ENCODE data around the gene ATG101. TPM values are rescaled to one million over a fixed set of nuclear protein-coding genes. Genes with fewer than 3 reads are reported as not detected.

Gene ATG101
- total and polyA plus RNA-seq, 2 of the 13 experiments (the other 11 are each of a cell fraction or from before 2014, with no cell fraction given), result 58.2 to 67.7 TPM

DNA sequence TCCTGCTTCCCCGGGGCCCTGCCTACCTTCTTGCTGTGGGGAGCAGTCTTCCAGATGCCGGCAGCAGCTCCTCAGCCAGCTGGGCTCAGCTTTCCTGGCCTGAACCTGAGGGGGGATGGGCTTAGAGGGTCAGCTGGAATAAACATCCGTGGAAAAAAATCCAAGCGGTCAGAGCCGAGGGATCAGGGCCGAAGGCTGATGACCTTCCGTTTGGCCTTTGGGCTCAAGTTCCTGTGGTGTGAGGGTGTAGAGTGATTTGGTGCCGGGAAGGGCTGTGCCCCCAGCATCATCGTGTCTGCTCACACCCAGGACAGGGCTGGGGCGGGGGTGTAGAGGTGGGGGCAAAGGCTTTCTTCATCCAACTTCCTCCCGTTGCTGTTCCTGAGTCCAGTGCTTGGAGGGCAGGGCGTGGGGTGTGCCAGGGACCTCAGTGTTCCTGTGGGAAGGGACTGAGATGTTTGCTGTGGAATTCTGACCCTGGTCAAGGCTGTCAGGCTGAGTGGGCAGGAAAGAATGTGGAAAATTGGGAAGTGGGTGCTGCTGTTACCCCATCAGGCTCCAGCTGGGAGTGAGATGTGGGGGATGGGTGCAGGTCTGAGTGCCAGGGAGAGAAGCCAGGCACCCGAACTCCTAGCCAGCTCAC lies 12.4 kb downstream of the ATG101 start (continued):
- TF ChIP-seq, protein P1, sequence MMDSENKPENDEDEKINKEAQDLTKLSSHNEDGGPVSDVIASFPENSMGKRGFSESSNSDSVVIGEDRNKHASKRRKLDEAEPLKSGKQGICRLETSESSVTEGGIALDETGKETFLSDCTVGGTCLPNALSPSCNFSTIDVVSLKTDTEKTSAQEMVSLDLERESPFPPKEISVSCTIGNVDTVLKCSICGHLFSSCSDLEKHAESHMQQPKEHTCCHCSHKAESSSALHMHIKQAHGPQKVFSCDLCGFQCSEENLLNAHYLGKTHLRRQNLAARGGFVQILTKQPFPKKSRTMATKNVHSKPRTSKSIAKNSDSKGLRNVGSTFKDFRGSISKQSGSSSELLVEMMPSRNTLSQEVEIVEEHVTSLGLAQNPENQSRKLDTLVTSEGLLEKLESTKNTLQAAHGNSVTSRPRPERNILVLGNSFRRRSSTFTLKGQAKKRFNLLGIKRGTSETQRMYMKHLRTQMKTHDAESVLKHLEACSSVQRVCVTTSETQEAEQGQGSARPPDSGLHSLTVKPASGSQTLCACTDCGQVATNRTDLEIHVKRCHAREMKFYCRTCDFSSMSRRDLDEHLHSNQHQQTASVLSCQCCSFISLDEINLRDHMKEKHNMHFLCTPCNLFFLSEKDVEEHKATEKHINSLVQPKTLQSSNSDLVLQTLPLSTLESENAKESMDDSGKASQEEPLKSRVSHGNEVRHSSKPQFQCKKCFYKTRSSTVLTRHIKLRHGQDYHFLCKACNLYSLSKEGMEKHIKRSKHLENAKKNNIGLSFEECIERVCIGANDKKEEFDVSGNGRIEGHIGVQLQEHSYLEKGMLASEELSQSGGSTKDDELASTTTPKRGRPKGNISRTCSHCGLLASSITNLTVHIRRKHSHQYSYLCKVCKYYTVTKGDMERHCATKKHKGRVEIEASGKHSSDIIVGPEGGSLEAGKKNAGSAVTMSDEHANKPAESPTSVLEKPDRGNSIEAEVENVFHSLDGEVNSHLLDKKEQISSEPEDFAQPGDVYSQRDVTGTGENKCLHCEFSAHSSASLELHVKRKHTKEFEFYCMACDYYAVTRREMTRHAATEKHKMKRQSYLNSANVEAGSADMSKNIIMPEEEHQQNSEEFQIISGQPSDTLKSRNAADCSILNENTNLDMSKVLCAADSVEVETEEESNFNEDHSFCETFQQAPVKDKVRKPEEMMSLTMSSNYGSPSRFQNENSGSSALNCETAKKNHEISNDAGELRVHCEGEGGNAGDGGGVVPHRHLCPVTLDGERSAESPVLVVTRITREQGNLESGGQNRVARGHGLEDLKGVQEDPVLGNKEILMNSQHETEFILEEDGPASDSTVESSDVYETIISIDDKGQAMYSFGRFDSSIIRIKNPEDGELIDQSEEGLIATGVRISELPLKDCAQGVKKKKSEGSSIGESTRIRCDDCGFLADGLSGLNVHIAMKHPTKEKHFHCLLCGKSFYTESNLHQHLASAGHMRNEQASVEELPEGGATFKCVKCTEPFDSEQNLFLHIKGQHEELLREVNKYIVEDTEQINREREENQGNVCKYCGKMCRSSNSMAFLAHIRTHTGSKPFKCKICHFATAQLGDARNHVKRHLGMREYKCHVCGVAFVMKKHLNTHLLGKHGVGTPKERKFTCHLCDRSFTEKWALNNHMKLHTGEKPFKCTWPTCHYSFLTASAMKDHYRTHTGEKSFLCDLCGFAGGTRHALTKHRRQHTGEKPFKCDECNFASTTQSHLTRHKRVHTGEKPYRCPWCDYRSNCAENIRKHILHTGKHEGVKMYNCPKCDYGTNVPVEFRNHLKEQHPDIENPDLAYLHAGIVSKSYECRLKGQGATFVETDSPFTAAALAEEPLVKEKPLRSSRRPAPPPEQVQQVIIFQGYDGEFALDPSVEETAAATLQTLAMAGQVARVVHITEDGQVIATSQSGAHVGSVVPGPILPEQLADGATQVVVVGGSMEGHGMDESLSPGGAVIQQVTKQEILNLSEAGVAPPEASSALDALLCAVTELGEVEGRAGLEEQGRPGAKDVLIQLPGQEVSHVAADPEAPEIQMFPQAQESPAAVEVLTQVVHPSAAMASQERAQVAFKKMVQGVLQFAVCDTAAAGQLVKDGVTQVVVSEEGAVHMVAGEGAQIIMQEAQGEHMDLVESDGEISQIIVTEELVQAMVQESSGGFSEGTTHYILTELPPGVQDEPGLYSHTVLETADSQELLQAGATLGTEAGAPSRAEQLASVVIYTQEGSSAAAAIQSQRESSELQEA (CRISPR knock-in tag; IDR thresholded peaks at IDR 0.05; ENCODE audit: not compliant biosample characterization), result no peak
- TF ChIP-seq FIP1L1 (IDR thresholded peaks at IDR 0.05; ENCODE audit: borderline replicate concordance, insufficient read depth, low read depth, low read length), result no peak
- TF ChIP-seq SOX5 (CRISPR knock-in tag; IDR thresholded peaks at IDR 0.05; ENCODE audit: borderline replicate concordance), result peak; percentile 55
- no peak for TF ChIP-seq NPAS2 (CRISPR knock-in tag; IDR thresholded peaks at IDR 0.05; ENCODE audit: borderline replicate concordance)
- TF ChIP-seq POLR2G (IDR thresholded peaks at IDR 0.05; ENCODE audit: low read depth, low read length), result no peak
- peak; percentile 79; the same call in 1 of the 2 replicates for TF ChIP-seq NR2C2 (CRISPR knock-in tag; IDR thresholded peaks at IDR 0.05; ENCODE audit: borderline replicate concordance)
- TF ChIP-seq ZNF496 (CRISPR knock-in tag; IDR thresholded peaks at IDR 0.05; ENCODE audit: insufficient replicate concordance), result no peak
- TF ChIP-seq ZBTB3 (CRISPR knock-in tag; IDR thresholded peaks at IDR 0.05; ENCODE audit: borderline replicate concordance, low read depth), result no peak
- TF ChIP-seq ZFP82 (CRISPR knock-in tag; IDR thresholded peaks at IDR 0.05; ENCODE audit: borderline replicate concordance), result no peak
- TF ChIP-seq ZSCAN31 (CRISPR knock-in tag; IDR thresholded peaks at IDR 0.05; ENCODE audit: low read depth), result no peak
- TF ChIP-seq ZNF253 (CRISPR knock-in tag; IDR thresholded peaks at IDR 0.05; ENCODE audit: borderline replicate concordance), result no peak
- TF ChIP-seq PAX8 (CRISPR knock-in tag; IDR thresholded peaks at IDR 0.05; ENCODE audit: borderline replicate concordance), result no peak
- TF ChIP-seq, protein P2, sequence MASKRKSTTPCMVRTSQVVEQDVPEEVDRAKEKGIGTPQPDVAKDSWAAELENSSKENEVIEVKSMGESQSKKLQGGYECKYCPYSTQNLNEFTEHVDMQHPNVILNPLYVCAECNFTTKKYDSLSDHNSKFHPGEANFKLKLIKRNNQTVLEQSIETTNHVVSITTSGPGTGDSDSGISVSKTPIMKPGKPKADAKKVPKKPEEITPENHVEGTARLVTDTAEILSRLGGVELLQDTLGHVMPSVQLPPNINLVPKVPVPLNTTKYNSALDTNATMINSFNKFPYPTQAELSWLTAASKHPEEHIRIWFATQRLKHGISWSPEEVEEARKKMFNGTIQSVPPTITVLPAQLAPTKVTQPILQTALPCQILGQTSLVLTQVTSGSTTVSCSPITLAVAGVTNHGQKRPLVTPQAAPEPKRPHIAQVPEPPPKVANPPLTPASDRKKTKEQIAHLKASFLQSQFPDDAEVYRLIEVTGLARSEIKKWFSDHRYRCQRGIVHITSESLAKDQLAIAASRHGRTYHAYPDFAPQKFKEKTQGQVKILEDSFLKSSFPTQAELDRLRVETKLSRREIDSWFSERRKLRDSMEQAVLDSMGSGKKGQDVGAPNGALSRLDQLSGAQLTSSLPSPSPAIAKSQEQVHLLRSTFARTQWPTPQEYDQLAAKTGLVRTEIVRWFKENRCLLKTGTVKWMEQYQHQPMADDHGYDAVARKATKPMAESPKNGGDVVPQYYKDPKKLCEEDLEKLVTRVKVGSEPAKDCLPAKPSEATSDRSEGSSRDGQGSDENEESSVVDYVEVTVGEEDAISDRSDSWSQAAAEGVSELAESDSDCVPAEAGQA (IDR thresholded peaks at IDR 0.05; ENCODE audit: low read depth), result no peak
- TF ChIP-seq, protein P2 (CRISPR knock-in tag; IDR thresholded peaks at IDR 0.05; ENCODE audit: borderline replicate concordance), result no peak

Data from HepG2 (cell line).